ENCODE data around the gene VEGFD. TPM values are rescaled to one million over a fixed set of nuclear protein-coding genes. Genes with fewer than 3 reads are reported as not detected.

VEGFD gene
- total and polyA plus RNA-seq, 2 of the 13 experiments (the other 11 are each of a cell fraction or from before 2014, with no cell fraction given) = 0.11 to 0.35 TPM

GRCh38 chrX:15334561-15334960, 49.7 kb downstream of the VEGFD start (continued):
- TF ChIP-seq ZBTB40 (IDR thresholded peaks at IDR 0.05) (no peak), ZBTB40 (CRISPR knock-in tag; IDR thresholded peaks at IDR 0.05) (no peak), MNT (IDR thresholded peaks at IDR 0.05) (no peak), MXD3 (CRISPR knock-in tag; IDR thresholded peaks at IDR 0.05) (no peak)
